Renal pelvis (tissue), 4 donors: ENCODE measurements around the gene GHDC. TPM values are rescaled to one million over a fixed set of nuclear protein-coding genes. Genes with fewer than 3 reads are reported as not detected.
"Not testable (repeated sequence)": the region's sequence is repeated elsewhere in the genome, so short reads cannot be mapped to it uniquely, and the experiment has no call there.

Source experiments
- DNase-seq: peaks from one replicate; pipeline ENCODE4 v3.0.0-alpha.2; 2013
- polyA plus RNA-seq, 3 donors: library from polyadenylated mRNA; unstranded; fragments of 120-200 nt; gene quantifications; one replicate each; pipeline ENCODE4 v1.2.1, GENCODE V29; 2013; ENCODE audit not compliant: insufficient read length in 3 of 3

GHDC gene
- polyA plus RNA-seq, 3 donors = 18.4 to 21.9 (median 19.3) TPM

- no peak for DNase-seq
Measured at GRCh38 chr17:42160531-42160910, 33.8 kb downstream of the GHDC start.

- no peak for DNase-seq
Measured at GRCh38 chr17:42159796-42160530, 34.3 kb downstream of the GHDC start.

- no peak for DNase-seq
Measured at GRCh38 chr17:42155614-42156045, 38.7 kb downstream of the GHDC start.

GRCh38 chr17:42153919-42154742, 40.2 kb downstream of the GHDC start:
- no peak for DNase-seq

- DNase-seq = no peak
Measured at GRCh38 chr17:42146911-42147607, 47.2 kb downstream of the GHDC start.

- DNase-seq = not testable (repeated sequence)
Measured at GRCh38 chr17:42143138-42143537, 51.2 kb downstream of the GHDC start.

- DNase-seq = no peak
Measured at GRCh38 chr17:42142371-42142896, 51.9 kb downstream of the GHDC start.

GRCh38 chr17:42141382-42141781, 52.9 kb downstream of the GHDC start:
- no peak for DNase-seq

- DNase-seq = not testable (repeated sequence)
Measured at GRCh38 chr17:42140690-42141089, 53.6 kb downstream of the GHDC start.

Other genes starting within 250 kb of the GHDC start
- 10 to 100 TPM; 68.3 to 81.0 (median 77.0) TPM for gene CNP, start 227.7 kb downstream of the GHDC start, polyA plus RNA-seq
- gene DNAJC7, start 177.1 kb downstream of the GHDC start, polyA plus RNA-seq = 100 to 1,000 TPM; 140 to 165 (median 150) TPM
- 10 to 100 TPM; 54.6 to 58.4 (median 57.2) TPM for gene NKIRAS2, start 174.4 kb downstream of the GHDC start, polyA plus RNA-seq
- 1 to 10 TPM; 3.8 to 6.2 (median 5.5) TPM for gene C17orf113, start 143.9 kb downstream of the GHDC start, polyA plus RNA-seq
- 1 to 10 TPM; 6.3 to 9.0 (median 6.9) TPM for gene ZNF385C, start 96.0 kb downstream of the GHDC start, polyA plus RNA-seq
- 10 to 100 TPM in 1 of 3 donors, 1 to 10 TPM in 2; 8.6 to 11.2 (median 9.3) TPM for gene DHX58, start 81.8 kb downstream of the GHDC start, polyA plus RNA-seq
- 10 to 100 TPM; 64.7 to 73.3 (median 71.1) TPM for gene KAT2A, start 73.1 kb downstream of the GHDC start, polyA plus RNA-seq
- under 1 TPM; 0.30 to 0.50 (median 0.49) TPM for gene HSPB9, start 71.7 kb downstream of the GHDC start, polyA plus RNA-seq
- gene RAB5C, start 39.5 kb downstream of the GHDC start, polyA plus RNA-seq = 100 to 1,000 TPM; 141 to 155 (median 153) TPM
- gene KCNH4, start 13.4 kb downstream of the GHDC start, polyA plus RNA-seq = under 1 TPM; 0.04 to 0.10 (median 0.04) TPM
- not detected for gene HCRT, start 9.0 kb downstream of the GHDC start, polyA plus RNA-seq
- 10 to 100 TPM; 37.5 to 52.7 (median 49.5) TPM for gene STAT5B, start 81.9 kb upstream of the GHDC start, polyA plus RNA-seq
- 1 to 10 TPM; 4.9 to 7.6 (median 6.0) TPM for gene STAT5A, start 94.0 kb upstream of the GHDC start, polyA plus RNA-seq
- 10 to 100 TPM; 51.6 to 65.4 (median 65.2) TPM for gene STAT3, start 193.9 kb upstream of the GHDC start, polyA plus RNA-seq
- gene CAVIN1, start 228.8 kb upstream of the GHDC start, polyA plus RNA-seq = 10 to 100 TPM; 55.7 to 69.0 (median 59.8) TPM